B cell (primary cell): ENCODE data around the gene TENM3. TPM values are rescaled to one million over a fixed set of nuclear protein-coding genes. Genes with fewer than 3 reads are reported as not detected.

Experiments
- ATAC-seq: fragments of 200-7000 bp; cut with Tn5 transposase; one replicate; pipeline ENCODE4 v1.10.0; 2021; ENCODE audit warnings: low read depth, mild to moderate bottlenecking, moderate number of reproducible peaks, moderate library complexity
- CTCF ChIA-PET: fragments of 350-600 bp; sonication (Branson Sonifier 250); formaldehyde crosslinking; loops from one replicate; lab custom pipeline; 2021; ENCODE audit warnings: antibody characterized with exemption, inconsistent platforms; lab: Charles Lee
- POLR2A ChIA-PET: fragments of 350-600 bp; sonication (Branson Sonifier 250); formaldehyde crosslinking; loops from one replicate; lab custom pipeline; 2021; ENCODE audit warnings: antibody characterized with exemption; lab: Charles Lee
- DNase-seq: peaks from one replicate; pipeline ENCODE4 v3.0.0; 2013
- H2AFZ ChIP-seq: 2 replicates; pipeline ENCODE4 v1.6.1; 2012; ENCODE audit warnings: mild to moderate bottlenecking, low read depth, low read length; ENCODE audit not compliant: insufficient read depth, poor library complexity, severe bottlenecking
- H3K27ac ChIP-seq, 2 donors: 1 replicate in 1 of 2; 2 replicates in 1 of 2; pipeline ENCODE4 v1.5.1; 2012 to 2013; ENCODE audit warnings: low read length in 2 of 2, mild to moderate bottlenecking in 2 of 2, moderate library complexity in 1 of 2
- H3K27me3 ChIP-seq, 4 experiments: fragments of 200-600 bp in 1 of 4; sonication (generic) in 1 of 4; replicated peaks in 1 of 4; 1 replicate in 2 of 4; 2 replicates in 2 of 4; pipeline versions ENCODE4 v1.6.1 to v1.7.0; 2013 to 2016; ENCODE audit warnings: low read length in 3 of 4, mild to moderate bottlenecking in 2 of 4, mixed read lengths in 1 of 4, moderate library complexity in 1 of 4; ENCODE audit not compliant: insufficient read depth in 4 of 4, control insufficient read depth in 3 of 4; ENCODE audit errors: control extremely low read depth in 1 of 4
- H3K36me3 ChIP-seq, 2 experiments: replicated peaks in 1 of 2; 1 replicate in 1 of 2; 2 replicates in 1 of 2; pipeline versions ENCODE4 v1.6.1 to v1.7.1; 2013; ENCODE audit warnings: low read length in 1 of 2; ENCODE audit not compliant: insufficient read depth in 2 of 2, control insufficient read depth in 1 of 2; ENCODE audit errors: control extremely low read depth in 1 of 2, extremely low read depth in 1 of 2
- H3K4me1 ChIP-seq, 2 donors: fragments of 200-600 bp in 1 of 2; sonication (generic) in 1 of 2; 1 replicate in 1 of 2; 2 replicates in 1 of 2; pipeline versions ENCODE4 v1.5.1 to v1.6.1; 2013 to 2017; ENCODE audit warnings: low read length in 2 of 2; ENCODE audit not compliant: control insufficient read depth in 2 of 2, insufficient read depth in 2 of 2
- H3K4me2 ChIP-seq: replicated peaks from 2 replicates; pipeline ENCODE3; 2012; ENCODE audit warnings: mild to moderate bottlenecking, low read depth, low read length; ENCODE audit not compliant: poor library complexity, severe bottlenecking
- H3K4me3 ChIP-seq, 5 experiments: fragments of 200-600 bp in 1 of 5; sonication (generic) in 1 of 5; 1 replicate in 3 of 5; 2 replicates in 2 of 5; pipeline versions ENCODE4 v1.5.1 to v1.7.0; 2011 to 2016; ENCODE audit warnings: low read length in 4 of 5, mild to moderate bottlenecking in 4 of 5, low read depth in 2 of 5, control low read depth in 1 of 5, moderate library complexity in 1 of 5; ENCODE audit not compliant: insufficient read depth in 1 of 5; ENCODE audit errors: control extremely low read depth in 1 of 5, extremely low read depth in 1 of 5
- H3K79me2 ChIP-seq: fragments of 200-600 bp; sonication (generic); one replicate; pipeline ENCODE4 v1.6.0; 2016; ENCODE audit warnings: low read length; ENCODE audit not compliant: control insufficient read depth, insufficient read depth
- H3K9ac ChIP-seq: fragments of 200-600 bp; sonication (generic); 2 replicates; pipeline ENCODE4 v1.6.1; 2017; ENCODE audit warnings: mild to moderate bottlenecking, low read length, moderate library complexity
- H3K9me3 ChIP-seq, 3 donors: one replicate each; pipeline versions ENCODE4 v1.6.1 to v1.7.1; 2013; ENCODE audit warnings: low read length in 2 of 3; ENCODE audit not compliant: control insufficient read depth in 2 of 3, insufficient read depth in 1 of 3; ENCODE audit errors: control extremely low read depth in 1 of 3
- H4K20me1 ChIP-seq: 2 replicates; pipeline ENCODE4 v1.6.0; 2012; ENCODE audit warnings: mild to moderate bottlenecking, low read length; ENCODE audit not compliant: insufficient read depth, control insufficient read depth, poor library complexity, severe bottlenecking
- H3K27ac Mint-ChIP-seq: one replicate; pipeline ENCODE4 v1.8.0; 2021; ENCODE audit warnings: mixed read lengths
- H3K27me3 Mint-ChIP-seq: one replicate; pipeline ENCODE4 v1.8.0; 2021; ENCODE audit warnings: mixed read lengths
- H3K4me1 Mint-ChIP-seq: one replicate; pipeline ENCODE4 v1.8.0; 2021; ENCODE audit warnings: mixed read lengths
- H3K4me3 Mint-ChIP-seq: one replicate; pipeline ENCODE4 v1.8.0; 2021; ENCODE audit warnings: mixed read lengths
- H3K9me3 Mint-ChIP-seq: one replicate; pipeline ENCODE4 v1.8.0; 2022; ENCODE audit warnings: mixed read lengths; ENCODE audit not compliant: insufficient read depth
- CTCF ChIP-seq: fragments of 200-600 bp; IDR thresholded peaks from one replicate; pipeline ENCODE4 v1.8.0; 2022; ENCODE audit warnings: antibody characterized with exemption, mild to moderate bottlenecking
- EZH2 ChIP-seq: IDR thresholded peaks from 2 replicates; pipeline ENCODE4 v1.6.1; 2012; ENCODE audit warnings: borderline replicate concordance, low read depth, mild to moderate bottlenecking, moderate library complexity, low read length; ENCODE audit not compliant: insufficient read depth, poor library complexity, severe bottlenecking
- WGBS: methylation state at CpG from one replicate; pipeline ENCODE4 v1.1.5; 2013; ENCODE audit warnings: missing lambda C conversion rate; ENCODE audit not compliant: insufficient coverage; 5-methylcytosine and 5-hydroxymethylcytosine counted together
- intact Hi-C: fragments of 100-400 bp; cut with micrococcal nuclease; formaldehyde crosslinking; loops from one replicate; pipeline ENCODE4 v1.10.0; 2022
- polyA plus RNA-seq: library from polyadenylated mRNA; depleted of rRNA; stranded (reverse); fragments of >200 nt; gene quantifications from 2 replicates; pipeline ENCODE4 v1.2.3, GENCODE V29; 2012
- total RNA-seq, 2 donors: library from RNA; stranded (reverse); fragments of 120-200 nt in 1 of 2; gene quantifications; 1 replicate in 1 of 2; 2 replicates in 1 of 2; pipeline versions ENCODE4 v1.2.3 to v1.2.4, GENCODE V29; 2013 to 2022

The TENM3 gene
- total and polyA plus RNA-seq, 2 donors (not counting 1 experiment from before 2014, with no cell fraction given) = not detected

- Mint-ChIP-seq H3K4me3 (no peak overlapping the region), H3K9me3 (peaks cover 5% of the 10 kb centered on the region), H3K27me3 (no peaks in the 10 kb centered on the region), H3K27ac (no peak overlapping the region), H3K4me1 (no peaks in the 10 kb centered on the region)
- Histone ChIP-seq H3K9ac (no peak overlapping the region), H3K27me3 (no peaks in the 10 kb centered on the region), H3K27ac (no peak overlapping the region), H3K36me3 (no peaks in the 10 kb centered on the region), H4K20me1 (no peaks in the 10 kb centered on the region), H3K9me3 (peaks cover 0 to 19% (median 1%) of the 10 kb centered on the region in 3 donors), H3K79me2 (no peaks in the 10 kb centered on the region), H3K4me1 (no peaks in the 10 kb centered on the region), H3K4me2 (no peak overlapping the region), H3K4me3 (no peak overlapping the region), H2AFZ (no peak overlapping the region)
- WGBS = no CpG with 5 or more reads among the region's 1 CpG
- ATAC-seq = no peak
- ChIA-PET CTCF (no interaction called here), POLR2A (no interaction called here)
- TF ChIP-seq EZH2 = no peak
- TF ChIP-seq CTCF = no peak
- DNase-seq = no peak
- intact Hi-C loops = no loop called here
Observed at GRCh38 chr4:182416067-182416466, 172.9 kb downstream of the TENM3 start.

GRCh38 chr4:182418054-182418734 lies 175.0 kb downstream of the TENM3 start:
- H3K4me1 ChIP-seq = no peaks in the 10 kb centered on the region
- H3K27me3 ChIP-seq = no peaks in the 10 kb centered on the region
- Mint-ChIP-seq H3K9me3 (peaks cover 2% of the 10 kb centered on the region), H3K27me3 (no peaks in the 10 kb centered on the region), H3K27ac (no peak overlapping the region), H3K4me1 (no peaks in the 10 kb centered on the region), H3K4me3 (no peak overlapping the region)
- ATAC-seq (no peak), DNase-seq (no peak)
- no peak overlapping the region for H3K27ac ChIP-seq
- no peak overlapping the region for H3K4me3 ChIP-seq
- no peaks in the 10 kb centered on the region for H3K36me3 ChIP-seq
- H3K9ac ChIP-seq = no peak overlapping the region
- peaks cover 0 to 10% (median 1%) of the 10 kb centered on the region in 3 donors for H3K9me3 ChIP-seq
- no peaks in the 10 kb centered on the region for H3K79me2 ChIP-seq
- no peaks in the 10 kb centered on the region for H4K20me1 ChIP-seq
- CTCF ChIA-PET = no interaction called here
- intact Hi-C loops = no loop called here
- H2AFZ ChIP-seq = no peak overlapping the region
- TF ChIP-seq EZH2 (no peak), CTCF (no peak)
- POLR2A ChIA-PET = no interaction called here
- 85% methylated on average over 5 of the region's 9 CpGs for WGBS
- H3K4me2 ChIP-seq = no peak overlapping the region
